Breast epithelium (tissue), 4 donors: Measurements from ENCODE around the gene HBS1L. TPM values are rescaled to one million over a fixed set of nuclear protein-coding genes. Genes with fewer than 3 reads are reported as not detected.

Source experiments
- DNase-seq, 2 donors: peaks; one replicate each; pipeline ENCODE4 v3.0.0-alpha.2; 2019; ENCODE audit warnings: low spot score in 2 of 2
- H3K27ac ChIP-seq, 2 donors: fragments of 200-600 bp; sonication (generic) in 1 of 2; one replicate each; pipeline ENCODE4 v1.5.1; 2016 to 2019; ENCODE audit warnings: mild to moderate bottlenecking in 1 of 2
- H3K27me3 ChIP-seq, 2 donors: fragments of 200-600 bp; sonication (generic) in 1 of 2; one replicate each; pipeline versions ENCODE4 v1.5.1 to v1.6.0; 2017 to 2019; ENCODE audit warnings: control low read depth in 1 of 2, mild to moderate bottlenecking in 1 of 2
- H3K36me3 ChIP-seq: fragments of 200-600 bp; one replicate; pipeline ENCODE4 v1.5.1; 2019
- H3K4me1 ChIP-seq, 2 donors: fragments of 200-600 bp; sonication (generic); one replicate each; pipeline ENCODE4 v1.5.1; 2016 to 2019; ENCODE audit warnings: control low read depth in 1 of 2
- H3K4me3 ChIP-seq, 3 donors: fragments of 200-600 bp; sonication (generic); 1 replicate in 2 of 3; 2 replicates in 1 of 3; pipeline ENCODE4 v1.5.1; 2016 to 2019; ENCODE audit warnings: mild to moderate bottlenecking in 3 of 3, moderate library complexity in 2 of 3
- H3K9me3 ChIP-seq, 2 donors: fragments of 200-600 bp; sonication (generic) in 1 of 2; one replicate each; pipeline ENCODE4 v1.5.1; 2016 to 2019; ENCODE audit warnings: control low read depth in 1 of 2
- POLR2A ChIP-seq: fragments of 450-650 bp; IDR thresholded peaks from one replicate; pipeline ENCODE4 v1.6.1; 2016; ENCODE audit warnings: antibody characterized with exemption, mild to moderate bottlenecking, moderate library complexity
- POLR2AphosphoS5 ChIP-seq, 3 donors: sonication (generic); formaldehyde crosslinking; IDR thresholded peaks; one replicate each; pipeline ENCODE4 v1.6.1; 2017; ENCODE audit warnings: antibody characterized with exemption in 3 of 3
- intact Hi-C: fragments of 100-400 bp; cut with DNase I; formaldehyde crosslinking; loops from one replicate; pipeline ENCODE4 v1.15.1; 2023; ENCODE audit warnings: low total_unique reads
- total RNA-seq, 3 donors: library from RNA; depleted of rRNA; stranded (reverse); fragments of >200 nt; gene quantifications; one replicate each; pipeline ENCODE4 v1.1.0, GENCODE V29; 2016
- TF ChIP-seq, protein P1 (sequence below), 3 donors: fragments of 450-650 bp; IDR thresholded peaks; one replicate each; pipeline ENCODE4 v1.5.1; 2016 to 2017; ENCODE audit warnings: antibody characterized with exemption in 3 of 3, mild to moderate bottlenecking in 3 of 3, moderate library complexity in 3 of 3

The HBS1L gene
- total RNA-seq, 3 donors from 2014 or later, result 42.0 to 55.5 (median 52.0) TPM

GRCh38 chr6:135044639-135045038, 10.0 kb downstream of the HBS1L start:
- DNase-seq, result no peak
- no peak for TF ChIP-seq POLR2AphosphoS5 (IDR thresholded peaks at IDR 0.05)
- no peak for TF ChIP-seq POLR2A
- TF ChIP-seq, protein P1, sequence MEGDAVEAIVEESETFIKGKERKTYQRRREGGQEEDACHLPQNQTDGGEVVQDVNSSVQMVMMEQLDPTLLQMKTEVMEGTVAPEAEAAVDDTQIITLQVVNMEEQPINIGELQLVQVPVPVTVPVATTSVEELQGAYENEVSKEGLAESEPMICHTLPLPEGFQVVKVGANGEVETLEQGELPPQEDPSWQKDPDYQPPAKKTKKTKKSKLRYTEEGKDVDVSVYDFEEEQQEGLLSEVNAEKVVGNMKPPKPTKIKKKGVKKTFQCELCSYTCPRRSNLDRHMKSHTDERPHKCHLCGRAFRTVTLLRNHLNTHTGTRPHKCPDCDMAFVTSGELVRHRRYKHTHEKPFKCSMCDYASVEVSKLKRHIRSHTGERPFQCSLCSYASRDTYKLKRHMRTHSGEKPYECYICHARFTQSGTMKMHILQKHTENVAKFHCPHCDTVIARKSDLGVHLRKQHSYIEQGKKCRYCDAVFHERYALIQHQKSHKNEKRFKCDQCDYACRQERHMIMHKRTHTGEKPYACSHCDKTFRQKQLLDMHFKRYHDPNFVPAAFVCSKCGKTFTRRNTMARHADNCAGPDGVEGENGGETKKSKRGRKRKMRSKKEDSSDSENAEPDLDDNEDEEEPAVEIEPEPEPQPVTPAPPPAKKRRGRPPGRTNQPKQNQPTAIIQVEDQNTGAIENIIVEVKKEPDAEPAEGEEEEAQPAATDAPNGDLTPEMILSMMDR (IDR thresholded peaks at IDR 0.05), result no peak
- Histone ChIP-seq H3K4me1 (no peaks in the 10 kb centered on the region), H3K4me3 (no peak overlapping the region), H3K27me3 (no peaks in the 10 kb centered on the region), H3K27ac (no peak overlapping the region), H3K36me3 (peaks cover 4% of the 10 kb centered on the region), H3K9me3 (no peaks in the 10 kb centered on the region)
- intact Hi-C loops, result no loop called here

GRCh38 chr6:135043846-135044245, 10.8 kb downstream of the HBS1L start:
- no peaks in the 10 kb centered on the region for H3K36me3 ChIP-seq
- H3K27ac ChIP-seq, result no peak overlapping the region
- TF ChIP-seq POLR2A (no peak), POLR2AphosphoS5 (IDR thresholded peaks at IDR 0.05) (no peak)
- TF ChIP-seq, protein P1 (IDR thresholded peaks at IDR 0.05), result no peak
- no peak for DNase-seq
- intact Hi-C loops, result loop anchor here (2.0 kb wide), 1 partner anchor 27 kb away; no protein-coding TSS in a partner anchor
- H3K4me3 ChIP-seq, result no peak overlapping the region
- no peaks in the 10 kb centered on the region for H3K27me3 ChIP-seq
- H3K4me1 ChIP-seq, result no peaks in the 10 kb centered on the region
- H3K9me3 ChIP-seq, result no peaks in the 10 kb centered on the region

- DNase-seq, result no peak
- TF ChIP-seq, protein P1 (IDR thresholded peaks at IDR 0.05), result no peak
- TF ChIP-seq POLR2AphosphoS5 (IDR thresholded peaks at IDR 0.05), result no peak
- no peak for TF ChIP-seq POLR2A
- H3K9me3 ChIP-seq, result no peaks in the 10 kb centered on the region
- no peak overlapping the region for H3K4me3 ChIP-seq
- intact Hi-C loops, result loop anchor here (2.0 kb wide), 1 partner anchor 27 kb away; no protein-coding TSS in a partner anchor
- no peak overlapping the region for H3K27ac ChIP-seq
- H3K4me1 ChIP-seq, result no peaks in the 10 kb centered on the region
- no peaks in the 10 kb centered on the region for H3K27me3 ChIP-seq
- H3K36me3 ChIP-seq, result no peaks in the 10 kb centered on the region
Measured at GRCh38 chr6:135043364-135043763, 11.3 kb downstream of the HBS1L start.

GRCh38 chr6:135038335-135038734, 16.3 kb downstream of the HBS1L start:
- peaks cover 3% of the 10 kb centered on the region for H3K36me3 ChIP-seq
- no peak overlapping the region for H3K27ac ChIP-seq
- no peaks in the 10 kb centered on the region for H3K27me3 ChIP-seq
- no peak overlapping the region for H3K4me3 ChIP-seq
- DNase-seq, result no peak
- intact Hi-C loops, result no loop called here
- no peaks in the 10 kb centered on the region for H3K9me3 ChIP-seq
- TF ChIP-seq, protein P1 (IDR thresholded peaks at IDR 0.05), result no peak
- TF ChIP-seq POLR2AphosphoS5 (IDR thresholded peaks at IDR 0.05), result no peak
- no peak for TF ChIP-seq POLR2A
- H3K4me1 ChIP-seq, result no peaks in the 10 kb centered on the region

- no peaks in the 10 kb centered on the region for H3K27me3 ChIP-seq
- intact Hi-C loops, result no loop called here
- H3K4me1 ChIP-seq, result no peaks in the 10 kb centered on the region
- no peak for DNase-seq
- H3K9me3 ChIP-seq, result no peaks in the 10 kb centered on the region
- H3K36me3 ChIP-seq, result peaks cover 3% of the 10 kb centered on the region
- no peak overlapping the region for H3K27ac ChIP-seq
- no peak overlapping the region for H3K4me3 ChIP-seq
- TF ChIP-seq POLR2A, result no peak
- no peak for TF ChIP-seq POLR2AphosphoS5 (IDR thresholded peaks at IDR 0.05)
- TF ChIP-seq, protein P1 (IDR thresholded peaks at IDR 0.05), result no peak
Measured at GRCh38 chr6:135037541-135037940, 17.1 kb downstream of the HBS1L start.
